HEK293 (cell line): ENCODE data around the gene SLC17A9.
A peak's percentile ranks its signal among the peaks of the same experiment; 100 is the strongest.

ENCODE experiments used
- CTCF ChIA-PET: fragments of 350-600 bp; formaldehyde crosslinking; extraction: SDS; loops from one replicate; lab custom pipeline; 2021; ENCODE audit warnings: antibody characterized with exemption; lab: Yijun Ruan, JAX
- POLR2A ChIA-PET: fragments of 300-600 bp; formaldehyde crosslinking; extraction: SDS; loops from one replicate; lab custom pipeline; 2020; ENCODE audit warnings: antibody characterized with exemption, inconsistent platforms; lab: Yijun Ruan, JAX
- H3K27ac ChIP-seq: fragments of 200-500 bp; sonication (Bioruptor generic); 2 replicates; pipeline ENCODE4 v1.5.1; 2014; ENCODE audit warnings: low read depth, low read length, control low read depth, inconsistent platforms; ENCODE audit errors: extremely low read depth
- H3K36me3 ChIP-seq, 2 experiments: fragments of 200-500 bp in 1 of 2; sonication (Bioruptor generic) in 1 of 2; 1 replicate in 1 of 2; 2 replicates in 1 of 2; pipeline ENCODE4 v1.5.1; 2014 to 2017; ENCODE audit warnings: inconsistent platforms in 2 of 2, low read length in 2 of 2; ENCODE audit not compliant: control insufficient read depth in 2 of 2, insufficient read depth in 1 of 2
- H3K4me1 ChIP-seq: fragments of 200-500 bp; sonication (Bioruptor generic); 2 replicates; pipeline ENCODE4 v1.5.1; 2014; ENCODE audit warnings: mild to moderate bottlenecking, low read length, inconsistent platforms; ENCODE audit not compliant: control insufficient read depth, insufficient read depth
- H3K4me3 ChIP-seq: 2 replicates; pipeline ENCODE4 v1.5.1; 2011; ENCODE audit warnings: low read depth, mild to moderate bottlenecking, control low read depth, low read length, moderate library complexity
- H3K9me3 ChIP-seq: fragments of 200-500 bp; sonication (Bioruptor generic); 2 replicates; pipeline ENCODE4 v1.5.1; 2014; ENCODE audit warnings: low read depth, low read length, inconsistent platforms; ENCODE audit not compliant: control insufficient read depth, insufficient read depth
- INSM2 ChIP-seq: fragments of 450-650 bp; formaldehyde crosslinking; IDR thresholded peaks from 2 replicates; pipeline ENCODE4 v1.5.1; 2016; ENCODE audit warnings: missing biosample characterization, missing genetic modification characterization
- REPIN1 ChIP-seq: fragments of 450-650 bp; formaldehyde crosslinking; IDR thresholded peaks from 2 replicates; pipeline ENCODE4 v1.5.1; 2017; ENCODE audit warnings: missing biosample characterization, missing genetic modification characterization, low read depth
- SCRT2 ChIP-seq: fragments of 450-650 bp; formaldehyde crosslinking; IDR thresholded peaks from 2 replicates; pipeline ENCODE4 v1.5.1; 2016; ENCODE audit warnings: missing biosample characterization, missing genetic modification characterization
- SP2 ChIP-seq: fragments of 450-650 bp; formaldehyde crosslinking; IDR thresholded peaks from 2 replicates; pipeline ENCODE4 v1.5.1; 2016; ENCODE audit warnings: missing biosample characterization, missing genetic modification characterization
- TCF7L2 ChIP-seq: IDR thresholded peaks from 2 replicates; pipeline ENCODE4 v1.6.1; 2011; ENCODE audit warnings: low read depth, mild to moderate bottlenecking, inconsistent platforms, low read length, moderate library complexity, borderline replicate concordance
- TRIM28 ChIP-seq: IDR thresholded peaks from 2 replicates; pipeline ENCODE4 v1.6.1; 2011; ENCODE audit warnings: low read length, control low read depth, borderline replicate concordance
- ZBTB1 ChIP-seq: fragments of 450-650 bp; formaldehyde crosslinking; IDR thresholded peaks from 2 replicates; pipeline ENCODE4 v1.5.1; 2016; ENCODE audit warnings: missing biosample characterization, missing genetic modification characterization
- ZBTB8A ChIP-seq: fragments of 450-650 bp; formaldehyde crosslinking; IDR thresholded peaks from 2 replicates; pipeline ENCODE4 v1.5.1; 2016; ENCODE audit warnings: missing biosample characterization, missing genetic modification characterization
- ZFP3 ChIP-seq: fragments of 450-650 bp; formaldehyde crosslinking; IDR thresholded peaks from 2 replicates; pipeline ENCODE4 v1.5.1; 2016; ENCODE audit warnings: low read depth, missing biosample characterization, missing genetic modification characterization
- ZIC2 ChIP-seq: fragments of 450-650 bp; formaldehyde crosslinking; IDR thresholded peaks from 2 replicates; pipeline ENCODE4 v1.5.1; 2016; ENCODE audit warnings: missing biosample characterization, missing genetic modification characterization
- ZNF114 ChIP-seq: fragments of 450-650 bp; formaldehyde crosslinking; IDR thresholded peaks from 2 replicates; pipeline ENCODE4 v1.5.0; 2017; ENCODE audit warnings: missing biosample characterization, missing genetic modification characterization
- ZNF138 ChIP-seq: fragments of 450-650 bp; formaldehyde crosslinking; IDR thresholded peaks from 2 replicates; pipeline ENCODE4 v1.5.1; 2016; ENCODE audit warnings: missing biosample characterization, missing genetic modification characterization, borderline replicate concordance
- ZNF140 ChIP-seq: fragments of 450-650 bp; formaldehyde crosslinking; IDR thresholded peaks from 2 replicates; pipeline ENCODE4 v1.5.1; 2016; ENCODE audit warnings: missing biosample characterization, missing genetic modification characterization
- ZNF155 ChIP-seq: fragments of 450-650 bp; formaldehyde crosslinking; IDR thresholded peaks from 2 replicates; pipeline ENCODE4 v1.5.1; 2016; ENCODE audit warnings: missing biosample characterization, missing genetic modification characterization
- ZNF221 ChIP-seq: fragments of 450-650 bp; formaldehyde crosslinking; IDR thresholded peaks from 2 replicates; pipeline ENCODE4 v1.5.1; 2017; ENCODE audit warnings: missing biosample characterization, missing genetic modification characterization, borderline replicate concordance
- ZNF23 ChIP-seq: fragments of 450-650 bp; formaldehyde crosslinking; IDR thresholded peaks from 2 replicates; pipeline ENCODE4 v1.5.1; 2016; ENCODE audit warnings: missing biosample characterization, missing genetic modification characterization, borderline replicate concordance
- ZNF292 ChIP-seq: fragments of 450-650 bp; formaldehyde crosslinking; IDR thresholded peaks from 2 replicates; pipeline ENCODE4 v1.5.1; 2016; ENCODE audit warnings: low read depth, missing biosample characterization, missing genetic modification characterization, borderline replicate concordance
- ZNF350 ChIP-seq: fragments of 450-650 bp; formaldehyde crosslinking; IDR thresholded peaks from 2 replicates; pipeline ENCODE4 v1.5.0; 2017; ENCODE audit warnings: missing biosample characterization, mild to moderate bottlenecking, missing genetic modification characterization
- ZNF354C ChIP-seq: fragments of 450-650 bp; formaldehyde crosslinking; IDR thresholded peaks from 2 replicates; pipeline ENCODE4 v1.5.1; 2016; ENCODE audit warnings: missing biosample characterization, missing genetic modification characterization, low read depth, borderline replicate concordance
- ZNF37A ChIP-seq: fragments of 450-650 bp; IDR thresholded peaks from 2 replicates; pipeline ENCODE4 v1.5.1; 2018; ENCODE audit warnings: missing biosample characterization, missing genetic modification characterization
- ZNF404 ChIP-seq: fragments of 450-650 bp; formaldehyde crosslinking; IDR thresholded peaks from 2 replicates; pipeline ENCODE4 v1.5.1; 2017; ENCODE audit warnings: missing biosample characterization, missing genetic modification characterization
- ZNF558 ChIP-seq: fragments of 450-650 bp; formaldehyde crosslinking; IDR thresholded peaks from 2 replicates; pipeline ENCODE4 v1.5.1; 2016; ENCODE audit warnings: missing biosample characterization, missing genetic modification characterization
- ZNF600 ChIP-seq: fragments of 450-650 bp; formaldehyde crosslinking; IDR thresholded peaks from 2 replicates; pipeline ENCODE4 v1.5.1; 2016; ENCODE audit warnings: missing biosample characterization, missing genetic modification characterization
- ZNF621 ChIP-seq: fragments of 450-650 bp; formaldehyde crosslinking; IDR thresholded peaks from 2 replicates; pipeline ENCODE4 v1.5.1; 2017; ENCODE audit warnings: missing biosample characterization, missing genetic modification characterization
- ZNF626 ChIP-seq: fragments of 450-650 bp; sonication (Bioruptor Pico); formaldehyde crosslinking; IDR thresholded peaks from 2 replicates; pipeline ENCODE4 v1.5.1; 2018; ENCODE audit warnings: missing biosample characterization, missing genetic modification characterization, inconsistent platforms
- ZNF629 ChIP-seq: fragments of 450-650 bp; formaldehyde crosslinking; IDR thresholded peaks from 2 replicates; pipeline ENCODE4 v1.5.1; 2017; ENCODE audit warnings: missing biosample characterization, missing genetic modification characterization
- ZNF658 ChIP-seq: fragments of 450-650 bp; formaldehyde crosslinking; IDR thresholded peaks from 2 replicates; pipeline ENCODE4; 2016; ENCODE audit warnings: missing biosample characterization, missing genetic modification characterization
- ZSCAN18 ChIP-seq: fragments of 450-650 bp; formaldehyde crosslinking; IDR thresholded peaks from 2 replicates; pipeline ENCODE4 v1.5.1; 2016; ENCODE audit warnings: missing biosample characterization, missing genetic modification characterization
- ZSCAN30 ChIP-seq: fragments of 450-650 bp; IDR thresholded peaks from 2 replicates; pipeline ENCODE4 v1.5.1; 2018; ENCODE audit warnings: missing biosample characterization, mild to moderate bottlenecking, missing genetic modification characterization, moderate library complexity
- TF ChIP-seq, protein P1 (sequence below): fragments of 450-650 bp; formaldehyde crosslinking; IDR thresholded peaks from 2 replicates; pipeline ENCODE4 v1.5.1; 2017; ENCODE audit warnings: missing biosample characterization, missing genetic modification characterization

SLC17A9 gene

GRCh38 chr20:62969179-62969760, 16.8 kb downstream of the SLC17A9 start:
- CTCF ChIA-PET, result no interaction called here
- H3K9me3 ChIP-seq, result no peaks in the 10 kb centered on the region
- TF ChIP-seq, protein P1, sequence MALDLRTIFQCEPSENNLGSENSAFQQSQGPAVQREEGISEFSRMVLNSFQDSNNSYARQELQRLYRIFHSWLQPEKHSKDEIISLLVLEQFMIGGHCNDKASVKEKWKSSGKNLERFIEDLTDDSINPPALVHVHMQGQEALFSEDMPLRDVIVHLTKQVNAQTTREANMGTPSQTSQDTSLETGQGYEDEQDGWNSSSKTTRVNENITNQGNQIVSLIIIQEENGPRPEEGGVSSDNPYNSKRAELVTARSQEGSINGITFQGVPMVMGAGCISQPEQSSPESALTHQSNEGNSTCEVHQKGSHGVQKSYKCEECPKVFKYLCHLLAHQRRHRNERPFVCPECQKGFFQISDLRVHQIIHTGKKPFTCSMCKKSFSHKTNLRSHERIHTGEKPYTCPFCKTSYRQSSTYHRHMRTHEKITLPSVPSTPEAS (tag by site-specific recombination), result no peak
- no peak for TF ChIP-seq ZNF558 (tag by site-specific recombination)
- TF ChIP-seq ZNF626, result no peak
- TF ChIP-seq ZIC2 (tag by site-specific recombination), result peak; percentile 51; the same call in 1 of the 2 replicates
- no peaks in the 10 kb centered on the region for H3K4me1 ChIP-seq
- H3K36me3 ChIP-seq, result no peaks in the 10 kb centered on the region
- H3K4me3 ChIP-seq, result no peak overlapping the region
- POLR2A ChIA-PET, result no interaction called here
- H3K27ac ChIP-seq, result no peak overlapping the region

DNA sequence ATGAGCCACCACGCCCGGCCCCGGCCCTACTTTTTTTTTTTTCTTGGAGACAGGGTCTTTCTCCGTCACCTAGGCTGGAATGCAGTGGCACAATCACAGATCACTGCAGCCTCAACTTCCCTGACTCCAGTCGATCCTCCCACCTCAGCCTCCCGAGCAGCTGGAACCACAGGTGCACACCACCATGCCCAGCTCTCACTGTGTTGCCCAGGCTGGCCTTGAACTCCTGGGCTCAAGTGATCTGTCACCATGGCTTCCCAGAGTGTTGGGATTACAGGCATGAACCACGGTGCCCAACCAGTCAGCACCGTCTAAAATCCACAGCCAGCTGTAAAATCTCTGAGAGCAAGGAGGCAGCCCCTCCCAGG, 17.4 kb downstream of the SLC17A9 start:
- POLR2A ChIA-PET, result no interaction called here
- Histone ChIP-seq H3K4me3 (no peak overlapping the region), H3K27ac (no peak overlapping the region)
- TF ChIP-seq ZBTB8A (tag by site-specific recombination), result no peak
- no peak for TF ChIP-seq TRIM28
- TF ChIP-seq SCRT2 (tag by site-specific recombination), result no peak
- no peak for TF ChIP-seq ZSCAN30 (tag by site-specific recombination)
- TF ChIP-seq ZNF221 (tag by site-specific recombination), result no peak
- TF ChIP-seq INSM2 (tag by site-specific recombination), result no peak
- TF ChIP-seq ZNF350 (tag by site-specific recombination), result no peak
- no peak for TF ChIP-seq ZNF626
- no peak for TF ChIP-seq ZNF629 (tag by site-specific recombination)
- no peak for TF ChIP-seq ZNF140 (tag by site-specific recombination)
- no peak for TF ChIP-seq ZFP3
- no peak for TF ChIP-seq TCF7L2
- no peak for TF ChIP-seq ZNF600 (tag by site-specific recombination)
- no peak for TF ChIP-seq ZBTB1 (tag by site-specific recombination)
- TF ChIP-seq REPIN1, result no peak
- no peak for TF ChIP-seq ZNF292
- no peak for TF ChIP-seq ZNF354C
- TF ChIP-seq, all 188 proteins: peak for 0
- Histone ChIP-seq H3K4me1 (no peaks in the 10 kb centered on the region), H3K9me3 (no peaks in the 10 kb centered on the region), H3K36me3 (no peaks in the 10 kb centered on the region)
- CTCF ChIA-PET, result interaction anchor here (1.1 to 1.9 kb wide), 2 partner anchors 8 to 39 kb away, joined by 3 to 6 read pairs; no protein-coding TSS in a partner anchor

GRCh38 chr20:62970307-62971210, 18.1 kb downstream of the SLC17A9 start:
- Histone ChIP-seq H3K4me1 (no peaks in the 10 kb centered on the region), H3K9me3 (no peaks in the 10 kb centered on the region), H3K27ac (no peak overlapping the region), H3K4me3 (no peak overlapping the region), H3K36me3 (no peaks in the 10 kb centered on the region)
- POLR2A ChIA-PET, result no interaction called here
- CTCF ChIA-PET, result interaction anchor here (0.6 to 1.9 kb wide), 5 partner anchors 9 to 48 kb away, joined by 3 to 6 read pairs (median 3); no protein-coding TSS in a partner anchor
- TF ChIP-seq TRIM28 (no peak), SP2 (tag by site-specific recombination) (peak; percentile 11; the same call in 1 of the 2 replicates), ZNF138 (no peak), ZNF37A (tag by site-specific recombination) (no peak), ZNF404 (tag by site-specific recombination) (no peak), ZNF621 (tag by site-specific recombination) (no peak), ZNF658 (tag by site-specific recombination) (no peak), ZNF114 (tag by site-specific recombination) (no peak), ZNF558 (tag by site-specific recombination) (no peak), ZNF23 (no peak), ZSCAN18 (tag by site-specific recombination) (no peak), ZNF155 (tag by site-specific recombination) (no peak)
